A549 (cell line): ENCODE results near the gene LIPI.

Experiments
- CBX2 ChIP-seq: fragments of 200-600 bp; sonication (generic); IDR thresholded peaks from 2 replicates; pipeline ENCODE4 v1.6.1; 2016; ENCODE audit warnings: low read depth, mild to moderate bottlenecking, borderline replicate concordance
- CHD2 ChIP-seq: fragments of 150-350 bp; IDR thresholded peaks from 2 replicates; pipeline ENCODE4 v1.6.1; 2014; ENCODE audit warnings: low read length; ENCODE audit not compliant: partially characterized antibody
- E2F6 ChIP-seq: IDR thresholded peaks from 2 replicates; pipeline ENCODE4 v1.6.1; 2012; ENCODE audit warnings: low read depth, borderline replicate concordance
- JUN ChIP-seq, 2 experiments: fragments of >200 bp; sonication (Bioruptor Twin); formaldehyde crosslinking; IDR thresholded peaks; 2 replicates in 1 of 2; 3 replicates in 1 of 2; pipeline ENCODE4 v1.6.1; 2016 to 2017
- MAFK ChIP-seq: fragments of 450-650 bp; IDR thresholded peaks from 2 replicates; pipeline ENCODE4 v1.6.1; 2014; ENCODE audit not compliant: partially characterized antibody
- MYC ChIP-seq: IDR thresholded peaks from 2 replicates; pipeline ENCODE4 v1.6.1; 2012; ENCODE audit warnings: mild to moderate bottlenecking, inconsistent platforms, low read length, improper control_type of control experiment, borderline replicate concordance
- NR3C1 ChIP-seq: fragments of >200 bp; sonication (Bioruptor Twin); formaldehyde crosslinking; IDR thresholded peaks from 3 replicates; pipeline ENCODE4 v1.6.1; 2017
- POLR2A ChIP-seq: IDR thresholded peaks from 2 replicates; pipeline ENCODE4 v1.6.1; 2012; ENCODE audit warnings: mild to moderate bottlenecking, low read length
- RAD21 ChIP-seq, 2 experiments: fragments of >200 bp in 1 of 2; sonication (Bioruptor Twin) in 1 of 2; formaldehyde crosslinking in 1 of 2; IDR thresholded peaks in 1 of 2; conservative IDR thresholded peaks in 1 of 2; 2 replicates in 1 of 2; 3 replicates in 1 of 2; pipeline ENCODE4 v1.6.1; 2012 to 2018; ENCODE audit warnings: inconsistent platforms in 1 of 2
- RCOR1 ChIP-seq: fragments of 150-350 bp; IDR thresholded peaks from 2 replicates; pipeline ENCODE4 v1.6.1; 2014; ENCODE audit warnings: antibody characterized with exemption, low read length, low read depth
- RFX5 ChIP-seq: fragments of 450-650 bp; IDR thresholded peaks from 2 replicates; pipeline ENCODE4 v1.7.1; 2014; ENCODE audit warnings: antibody characterized with exemption, mild to moderate bottlenecking, moderate library complexity
- ZC3H11A ChIP-seq: fragments of 450-650 bp; IDR thresholded peaks from 2 replicates; pipeline ENCODE4 v1.6.1; 2014; ENCODE audit warnings: antibody characterized with exemption, mild to moderate bottlenecking
- TF ChIP-seq, protein P1 (sequence below): fragments of >200 bp; sonication (Bioruptor Twin); formaldehyde crosslinking; IDR thresholded peaks from 3 replicates; pipeline ENCODE4 v1.5.1; 2016
- TF ChIP-seq, protein P2 (sequence below): fragments of 200-600 bp; sonication (generic); IDR thresholded peaks from 2 replicates; pipeline ENCODE4 v1.6.1; 2016; ENCODE audit warnings: antibody characterized with exemption, mild to moderate bottlenecking, moderate library complexity

DNA sequence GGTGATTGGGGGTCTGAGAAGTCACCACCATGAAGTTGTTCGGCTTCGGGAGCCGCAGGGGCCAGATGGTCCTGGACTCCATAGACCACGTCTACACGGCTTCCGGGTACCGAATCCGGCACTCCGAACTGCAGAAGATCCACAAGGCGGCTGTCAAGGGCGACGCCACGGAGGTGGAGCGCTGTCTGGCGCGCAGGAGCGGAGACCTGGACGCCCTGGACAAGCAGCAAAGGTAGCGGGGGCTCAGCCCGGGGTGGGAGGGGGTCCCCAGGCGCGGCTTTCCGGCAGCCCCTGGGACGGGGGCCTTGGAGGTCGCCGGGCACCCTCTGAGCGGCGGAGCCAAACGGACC is 146.5 kb downstream of the LIPI start:
- TF ChIP-seq, protein P1, sequence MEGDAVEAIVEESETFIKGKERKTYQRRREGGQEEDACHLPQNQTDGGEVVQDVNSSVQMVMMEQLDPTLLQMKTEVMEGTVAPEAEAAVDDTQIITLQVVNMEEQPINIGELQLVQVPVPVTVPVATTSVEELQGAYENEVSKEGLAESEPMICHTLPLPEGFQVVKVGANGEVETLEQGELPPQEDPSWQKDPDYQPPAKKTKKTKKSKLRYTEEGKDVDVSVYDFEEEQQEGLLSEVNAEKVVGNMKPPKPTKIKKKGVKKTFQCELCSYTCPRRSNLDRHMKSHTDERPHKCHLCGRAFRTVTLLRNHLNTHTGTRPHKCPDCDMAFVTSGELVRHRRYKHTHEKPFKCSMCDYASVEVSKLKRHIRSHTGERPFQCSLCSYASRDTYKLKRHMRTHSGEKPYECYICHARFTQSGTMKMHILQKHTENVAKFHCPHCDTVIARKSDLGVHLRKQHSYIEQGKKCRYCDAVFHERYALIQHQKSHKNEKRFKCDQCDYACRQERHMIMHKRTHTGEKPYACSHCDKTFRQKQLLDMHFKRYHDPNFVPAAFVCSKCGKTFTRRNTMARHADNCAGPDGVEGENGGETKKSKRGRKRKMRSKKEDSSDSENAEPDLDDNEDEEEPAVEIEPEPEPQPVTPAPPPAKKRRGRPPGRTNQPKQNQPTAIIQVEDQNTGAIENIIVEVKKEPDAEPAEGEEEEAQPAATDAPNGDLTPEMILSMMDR: no peak
- TF ChIP-seq MYC: no peak
- TF ChIP-seq, protein P2, sequence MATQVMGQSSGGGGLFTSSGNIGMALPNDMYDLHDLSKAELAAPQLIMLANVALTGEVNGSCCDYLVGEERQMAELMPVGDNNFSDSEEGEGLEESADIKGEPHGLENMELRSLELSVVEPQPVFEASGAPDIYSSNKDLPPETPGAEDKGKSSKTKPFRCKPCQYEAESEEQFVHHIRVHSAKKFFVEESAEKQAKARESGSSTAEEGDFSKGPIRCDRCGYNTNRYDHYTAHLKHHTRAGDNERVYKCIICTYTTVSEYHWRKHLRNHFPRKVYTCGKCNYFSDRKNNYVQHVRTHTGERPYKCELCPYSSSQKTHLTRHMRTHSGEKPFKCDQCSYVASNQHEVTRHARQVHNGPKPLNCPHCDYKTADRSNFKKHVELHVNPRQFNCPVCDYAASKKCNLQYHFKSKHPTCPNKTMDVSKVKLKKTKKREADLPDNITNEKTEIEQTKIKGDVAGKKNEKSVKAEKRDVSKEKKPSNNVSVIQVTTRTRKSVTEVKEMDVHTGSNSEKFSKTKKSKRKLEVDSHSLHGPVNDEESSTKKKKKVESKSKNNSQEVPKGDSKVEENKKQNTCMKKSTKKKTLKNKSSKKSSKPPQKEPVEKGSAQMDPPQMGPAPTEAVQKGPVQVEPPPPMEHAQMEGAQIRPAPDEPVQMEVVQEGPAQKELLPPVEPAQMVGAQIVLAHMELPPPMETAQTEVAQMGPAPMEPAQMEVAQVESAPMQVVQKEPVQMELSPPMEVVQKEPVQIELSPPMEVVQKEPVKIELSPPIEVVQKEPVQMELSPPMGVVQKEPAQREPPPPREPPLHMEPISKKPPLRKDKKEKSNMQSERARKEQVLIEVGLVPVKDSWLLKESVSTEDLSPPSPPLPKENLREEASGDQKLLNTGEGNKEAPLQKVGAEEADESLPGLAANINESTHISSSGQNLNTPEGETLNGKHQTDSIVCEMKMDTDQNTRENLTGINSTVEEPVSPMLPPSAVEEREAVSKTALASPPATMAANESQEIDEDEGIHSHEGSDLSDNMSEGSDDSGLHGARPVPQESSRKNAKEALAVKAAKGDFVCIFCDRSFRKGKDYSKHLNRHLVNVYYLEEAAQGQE: no peak
- TF ChIP-seq E2F6: no peak
- no peak for TF ChIP-seq NR3C1
- TF ChIP-seq ZC3H11A: no peak
- no peak for TF ChIP-seq JUN (IDR thresholded peaks at IDR 0.05)
- TF ChIP-seq MAFK: no peak
- no peak for TF ChIP-seq CHD2
- TF ChIP-seq RCOR1: no peak
- no peak for TF ChIP-seq POLR2A
- no peak for TF ChIP-seq CBX2
- TF ChIP-seq RFX5: no peak
- no peak for TF ChIP-seq RAD21 (conservative IDR thresholded peaks at IDR 0.05 in 1 of 2, IDR thresholded peaks at IDR 0.05 in 1 of 2)
